Kidney epithelial cell (primary cell): ENCODE data around the gene OCA2. TPM values are rescaled to one million over a fixed set of nuclear protein-coding genes. Genes with fewer than 3 reads are reported as not detected.

Experiments used
- DNase-seq: peaks from one replicate; pipeline ENCODE4 v3.0.0-alpha.2; 2010; ENCODE audit warnings: low read depth
- H3K27me3 ChIP-seq: 2 replicates; pipeline ENCODE4 v1.6.0; 2011; ENCODE audit warnings: low read length; ENCODE audit not compliant: control insufficient read depth, insufficient read depth
- H3K36me3 ChIP-seq: 2 replicates; pipeline ENCODE4 v1.5.1; 2011; ENCODE audit warnings: low read length; ENCODE audit not compliant: control insufficient read depth, insufficient read depth
- H3K4me3 ChIP-seq: 2 replicates; pipeline ENCODE4 v1.5.1; 2011; ENCODE audit warnings: low read depth, mild to moderate bottlenecking, control low read depth, low read length
- CTCF ChIP-seq: IDR thresholded peaks from 2 replicates; pipeline ENCODE4 v1.5.1; 2011; ENCODE audit warnings: mild to moderate bottlenecking, moderate library complexity, low read length, control low read depth, inconsistent platforms; ENCODE audit not compliant: insufficient read depth, poor library complexity, severe bottlenecking
- total RNA-seq: library from RNA; depleted of rRNA; stranded (reverse); fragments of >200 nt; gene quantifications from 2 replicates; pipeline ENCODE4 v1.2.3, GENCODE V29; 2015

The OCA2 gene
- total RNA-seq, 1 donor from 2014 or later: 0.29 TPM

GRCh38 chr15:28030801-28031200 lies 68.3 kb downstream of the OCA2 start:
- Histone ChIP-seq H3K27me3 (no peaks in the 10 kb centered on the region), H3K4me3 (no peak overlapping the region), H3K36me3 (no peaks in the 10 kb centered on the region)
- TF ChIP-seq CTCF: no peak
- DNase-seq: no peak

GRCh38 chr15:28027714-28028076 lies 71.4 kb downstream of the OCA2 start:
- Histone ChIP-seq H3K27me3 (peaks cover 4% of the 10 kb centered on the region), H3K4me3 (no peak overlapping the region)
- TF ChIP-seq CTCF: no peak

GRCh38 chr15:28026764-28027713 lies 72.1 kb downstream of the OCA2 start:
- Histone ChIP-seq H3K27me3 (peaks cover 4% of the 10 kb centered on the region), H3K4me3 (no peak overlapping the region), H3K36me3 (no peaks in the 10 kb centered on the region)
- no peak for TF ChIP-seq CTCF
- DNase-seq: no peak

More at GRCh38 chr15:28027714-28028076, 71.4 kb downstream of the OCA2 start:
- no peak for DNase-seq
- H3K36me3 ChIP-seq: no peaks in the 10 kb centered on the region

GRCh38 chr15:28026221-28026620 lies 72.9 kb downstream of the OCA2 start:
- TF ChIP-seq CTCF: no peak
- H3K36me3 ChIP-seq: no peaks in the 10 kb centered on the region
- H3K4me3 ChIP-seq: no peak overlapping the region

GRCh38 chr15:28025413-28025812 lies 73.7 kb downstream of the OCA2 start:
- peaks cover 4% of the 10 kb centered on the region for H3K27me3 ChIP-seq
- H3K36me3 ChIP-seq: no peaks in the 10 kb centered on the region
- TF ChIP-seq CTCF: no peak
- no peak for DNase-seq
- no peak overlapping the region for H3K4me3 ChIP-seq

More at GRCh38 chr15:28026221-28026620, 72.9 kb downstream of the OCA2 start:
- DNase-seq: no peak
- peaks cover 4% of the 10 kb centered on the region for H3K27me3 ChIP-seq
